GM19351 (cell line): ENCODE results near the gene MC5R.
A peak's percentile ranks its signal among the peaks of the same experiment; 100 is the strongest.

Experiments
- ATAC-seq: cut with Tn5 transposase; IDR thresholded peaks from one replicate; pipeline ENCODE4 v1.9.1; 2021; ENCODE audit warnings: mild to moderate bottlenecking, moderate library complexity; ENCODE audit not compliant: unreplicated experiment

Gene MC5R

DNA sequence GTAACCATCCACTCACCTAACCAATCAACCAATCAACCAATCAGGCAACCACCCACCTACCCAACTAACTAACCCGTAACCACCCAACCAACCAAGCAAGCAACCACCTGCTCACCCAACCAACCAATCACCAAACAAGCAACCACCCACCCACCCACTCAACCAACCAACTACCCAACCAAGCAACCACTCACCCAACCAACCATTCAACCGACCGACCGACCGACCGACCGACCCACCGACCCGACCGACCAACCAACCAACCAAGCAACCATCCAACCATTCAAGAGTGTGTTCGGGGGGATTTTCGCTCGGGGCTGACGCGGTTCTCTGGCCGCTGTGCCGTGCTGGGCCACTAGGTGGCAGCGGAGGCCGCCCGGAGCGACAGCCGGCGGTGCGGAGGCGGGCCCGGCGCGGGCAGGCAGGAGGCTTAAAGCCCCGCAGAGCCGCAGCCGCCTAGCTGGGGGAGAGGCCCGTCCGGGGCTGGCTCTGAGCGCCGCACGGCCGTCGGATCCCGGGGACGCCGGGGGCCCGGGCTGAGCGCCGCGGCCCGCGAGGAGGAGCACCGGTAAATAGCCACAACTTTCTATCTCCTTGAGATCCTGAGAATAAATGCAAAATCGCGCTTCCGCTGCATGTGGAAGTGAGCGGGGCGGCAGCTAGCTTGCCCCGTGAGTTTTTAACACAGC is at the start of gene MC5R:
MC5R (plus strand) TSS at position 443 of the 689 bp plus-strand sequence. CDS start 1,617 bp downstream, outside the sequence.
- peak; percentile 87 for ATAC-seq

DNA sequence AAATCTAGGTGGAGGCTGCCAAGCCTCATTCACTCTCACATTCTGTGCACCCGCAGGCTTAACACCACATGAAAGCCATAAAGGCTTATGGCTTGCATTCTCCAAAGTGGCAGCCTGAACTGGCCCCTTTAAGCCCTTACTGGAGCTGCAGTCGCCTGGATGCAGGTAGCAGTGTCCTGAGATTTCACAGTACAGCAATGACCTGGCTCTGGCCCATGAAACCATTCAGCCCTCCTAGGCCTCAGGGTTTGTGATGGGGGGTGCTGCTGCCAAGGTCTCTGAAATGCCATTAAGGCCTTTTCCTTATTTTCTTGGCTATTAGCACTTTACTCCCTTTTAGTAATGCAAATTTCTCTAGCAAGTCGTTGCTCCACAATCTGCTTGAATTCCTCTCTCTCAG is 48.9 kb upstream of the MC5R start:
- ATAC-seq, result no peak

DNA sequence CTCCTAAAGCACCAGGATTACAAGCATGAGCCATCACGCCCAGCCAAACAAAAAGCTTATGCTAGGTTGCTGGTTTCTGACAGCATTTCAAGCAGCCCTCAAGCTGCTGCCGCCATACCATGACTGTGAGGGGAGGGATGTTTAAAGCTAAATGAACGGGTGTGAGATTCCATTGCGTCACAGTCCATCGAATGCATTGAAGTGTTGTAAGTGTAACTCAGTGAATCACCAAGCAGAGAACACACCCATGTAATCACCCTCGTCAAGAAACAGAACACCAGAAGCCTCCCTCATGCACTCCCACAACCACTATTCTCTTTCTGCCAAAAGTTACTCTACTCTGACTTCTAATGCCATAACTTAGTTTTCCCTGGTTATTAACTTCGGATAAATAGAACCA is 32.8 kb upstream of the MC5R start:
- no peak for ATAC-seq

DNA sequence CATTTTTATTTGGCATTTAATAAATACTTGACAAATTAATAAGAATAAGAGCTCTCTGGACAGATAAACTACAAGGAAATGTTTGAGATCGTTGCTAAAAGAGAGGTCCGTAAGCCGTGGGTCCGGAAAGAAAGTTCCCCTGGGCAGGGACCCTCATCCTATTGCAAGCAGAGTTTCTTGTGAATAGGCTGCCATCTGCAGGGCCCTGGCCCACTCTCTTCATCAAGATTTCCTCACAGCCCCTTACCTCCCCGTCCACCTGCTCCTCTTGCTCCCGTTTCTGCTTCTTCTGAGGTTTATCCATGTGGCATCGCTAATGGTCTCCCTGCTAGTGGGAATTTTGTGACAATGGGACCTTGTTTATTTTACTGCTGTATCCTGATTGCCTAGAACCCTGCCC is 30.1 kb upstream of the MC5R start:
- no peak for ATAC-seq

DNA sequence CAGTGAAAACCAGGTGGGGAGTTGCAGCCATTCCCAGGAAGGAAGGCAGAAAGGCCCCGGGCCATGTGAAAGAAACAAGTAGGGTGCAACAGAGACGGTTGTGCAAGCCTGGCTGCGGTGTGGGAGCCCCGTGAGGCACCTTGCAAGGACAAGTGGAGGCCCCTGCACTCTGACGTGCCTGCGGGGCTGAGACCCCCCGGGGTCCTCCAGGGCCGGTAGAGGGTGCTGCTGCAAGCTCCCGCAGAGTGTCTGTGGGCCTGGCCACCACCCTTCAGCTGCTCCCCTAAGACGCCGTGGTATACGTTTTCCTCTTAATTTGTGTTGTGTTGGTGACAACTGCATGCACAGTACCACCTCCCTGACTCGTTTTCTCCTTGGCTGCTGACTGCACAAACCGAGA is 27.4 kb upstream of the MC5R start:
- ATAC-seq, result no peak

DNA sequence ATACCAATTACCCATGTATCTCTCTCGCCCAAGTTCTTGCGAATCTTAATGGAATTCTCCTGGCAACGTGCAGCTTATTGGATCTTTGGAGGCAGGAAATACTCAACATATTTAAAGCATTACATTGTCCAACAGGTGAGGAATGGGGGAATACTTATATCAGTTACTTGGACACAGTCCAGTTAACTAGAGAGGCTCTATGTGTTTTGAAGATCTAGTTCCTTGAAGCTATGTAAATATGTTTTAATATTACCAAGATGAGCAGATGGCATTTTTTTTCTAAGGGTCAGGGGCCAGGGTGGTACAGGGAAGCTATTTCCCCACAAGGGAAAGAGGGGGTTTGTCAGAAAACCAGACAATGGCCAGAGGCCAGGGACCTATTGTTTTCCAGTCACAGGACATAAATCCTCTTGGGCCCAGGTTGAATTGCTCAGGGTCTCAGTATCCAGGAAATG is 26.8 kb upstream of the MC5R start:
- no peak for ATAC-seq

DNA sequence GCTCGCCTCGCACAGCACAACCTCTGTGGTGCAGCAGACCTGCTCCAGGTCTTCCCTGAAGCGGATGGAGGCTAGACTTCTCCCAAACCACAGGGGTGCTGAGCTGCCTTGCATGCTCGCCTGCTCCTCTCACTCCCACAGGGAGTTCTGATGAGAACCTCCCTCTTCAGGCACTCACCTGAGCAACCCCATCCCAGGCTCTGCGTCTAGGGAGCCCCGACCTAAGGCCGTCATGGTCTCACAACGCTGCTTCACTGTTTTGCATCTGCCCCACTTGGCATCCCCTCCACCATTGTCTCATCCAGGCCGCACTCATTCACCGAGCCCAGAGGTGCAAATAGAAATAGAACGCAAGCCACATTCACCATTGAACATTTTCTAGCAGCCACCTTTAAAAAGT is 24.6 kb upstream of the MC5R start:
- ATAC-seq, result no peak

DNA sequence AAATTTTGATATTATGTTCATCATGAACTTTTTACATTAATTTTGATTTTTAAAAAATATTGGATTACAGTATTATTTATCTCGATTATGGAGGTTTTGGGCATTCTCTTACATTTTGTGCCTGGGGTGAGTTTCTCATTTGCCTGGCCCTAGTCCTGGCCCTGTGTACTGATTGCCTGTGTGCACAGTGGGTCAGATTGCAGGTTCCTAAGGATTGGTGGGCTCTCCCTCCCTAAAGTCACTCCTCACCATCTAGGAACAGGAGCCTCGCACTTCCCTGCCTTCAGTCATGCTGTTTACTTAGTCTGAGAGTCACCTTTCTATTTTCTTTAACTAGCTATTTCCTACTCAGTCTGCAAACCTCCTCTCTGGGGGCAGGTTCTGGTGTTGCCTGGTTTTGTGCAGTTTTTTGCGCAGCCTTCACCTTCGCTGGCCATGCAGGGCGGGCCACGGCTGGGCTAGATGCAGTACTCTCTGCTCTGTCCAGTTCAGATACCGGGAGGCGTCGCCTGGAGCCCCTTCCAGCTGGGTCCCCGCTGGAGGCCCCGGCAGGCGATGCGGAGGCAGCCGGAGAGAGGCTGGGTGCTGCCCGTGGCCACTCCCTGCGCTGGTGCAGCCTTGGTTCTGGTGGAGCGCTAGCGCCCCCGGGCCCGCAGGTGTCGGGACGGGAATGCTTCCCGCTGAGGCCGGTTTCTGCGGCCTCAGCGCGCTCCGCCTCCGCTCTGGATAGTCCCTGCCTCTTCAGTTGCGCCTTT is 23.3 kb upstream of the MC5R start:
- ATAC-seq, result no peak

DNA sequence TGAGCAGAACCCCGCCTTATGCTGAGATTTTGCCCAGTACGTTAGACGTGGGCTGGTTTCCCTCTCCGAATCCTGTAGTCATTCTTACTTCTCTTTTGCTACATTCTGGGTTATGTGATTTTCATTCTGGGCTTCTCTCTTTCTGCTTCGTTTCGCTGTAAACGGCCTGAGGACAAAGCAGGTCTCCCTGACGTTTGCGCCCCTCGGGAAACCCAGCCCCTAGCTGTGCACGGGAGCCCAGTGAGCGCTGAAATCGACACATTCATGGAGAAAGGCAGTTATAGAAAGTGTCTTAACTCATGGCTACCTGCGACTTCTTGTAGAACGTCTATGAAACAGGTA is 22.7 kb upstream of the MC5R start:
- no peak for ATAC-seq

DNA sequence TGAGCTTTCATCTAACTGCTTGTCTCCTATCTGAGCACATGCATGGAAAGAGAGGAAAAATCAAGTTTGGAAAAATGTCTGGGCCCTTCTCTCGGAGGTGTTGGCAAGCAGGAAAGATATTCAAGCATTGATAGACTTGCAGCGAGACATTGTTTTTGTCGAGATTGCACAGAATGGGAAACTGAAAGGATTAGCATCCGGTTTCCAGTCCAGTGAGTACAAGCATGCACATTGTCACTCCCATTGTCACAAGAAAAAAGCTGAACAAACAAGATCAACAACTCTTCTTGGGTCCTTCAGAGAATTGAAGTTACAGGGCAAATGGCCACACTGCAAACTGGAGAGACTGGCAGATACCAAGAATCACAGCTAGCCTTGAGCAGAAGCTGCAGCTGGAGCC is 19.6 kb upstream of the MC5R start:
- ATAC-seq, result no peak

DNA sequence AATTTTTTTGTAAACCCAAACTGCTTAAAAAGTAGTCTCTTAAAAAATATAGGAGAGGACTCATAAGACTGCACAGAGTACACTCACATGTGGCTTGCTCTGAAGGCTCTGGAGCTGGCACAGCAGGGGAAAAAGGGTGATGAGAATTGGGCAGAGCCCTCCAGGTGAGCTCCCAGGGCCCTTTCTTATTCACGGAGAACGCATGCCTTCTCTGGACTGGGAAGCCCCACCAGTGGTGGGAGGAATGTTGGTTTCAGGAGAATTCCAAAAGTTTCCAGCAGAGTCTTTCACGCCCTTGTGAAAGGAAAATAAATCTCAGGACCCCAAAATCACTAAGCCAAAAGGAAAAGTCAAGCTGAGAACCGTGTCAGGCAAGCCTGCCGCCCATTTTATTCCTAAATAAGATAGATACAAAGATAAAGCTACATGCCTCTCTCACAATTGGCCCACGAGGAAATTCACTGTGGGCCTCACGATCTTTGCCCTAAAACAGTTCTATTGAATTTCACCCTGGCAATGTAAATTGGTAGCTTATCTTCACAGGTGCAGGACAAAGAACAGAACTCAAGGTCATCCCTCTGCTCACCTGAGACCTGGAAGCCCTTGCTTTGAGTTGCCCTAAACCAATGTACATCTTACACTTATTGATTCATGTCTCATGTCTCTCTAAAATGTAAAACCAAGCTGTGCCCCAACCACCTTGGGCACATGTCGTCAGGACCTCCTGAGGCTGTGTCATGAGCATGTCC is 15.5 kb upstream of the MC5R start:
- ATAC-seq, result no peak

DNA sequence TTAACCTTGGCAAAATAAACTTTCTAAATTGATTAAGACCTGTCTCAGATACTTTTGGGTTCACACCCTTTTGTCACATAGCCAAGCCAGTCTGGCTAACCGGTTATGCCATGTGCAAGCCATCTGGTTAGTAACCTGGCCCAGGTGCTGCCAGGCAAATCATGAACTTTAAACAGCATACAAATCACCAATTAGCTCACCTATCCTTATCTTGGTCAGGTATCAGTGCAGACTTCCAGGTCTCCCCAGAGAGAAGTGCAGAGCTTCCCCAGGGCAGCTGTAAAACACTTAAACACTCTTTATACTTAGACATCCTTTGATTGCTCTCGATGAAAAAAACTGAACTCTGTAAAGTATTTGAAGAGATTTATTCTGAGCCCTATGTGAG is 14.9 kb upstream of the MC5R start:
- no peak for ATAC-seq

DNA sequence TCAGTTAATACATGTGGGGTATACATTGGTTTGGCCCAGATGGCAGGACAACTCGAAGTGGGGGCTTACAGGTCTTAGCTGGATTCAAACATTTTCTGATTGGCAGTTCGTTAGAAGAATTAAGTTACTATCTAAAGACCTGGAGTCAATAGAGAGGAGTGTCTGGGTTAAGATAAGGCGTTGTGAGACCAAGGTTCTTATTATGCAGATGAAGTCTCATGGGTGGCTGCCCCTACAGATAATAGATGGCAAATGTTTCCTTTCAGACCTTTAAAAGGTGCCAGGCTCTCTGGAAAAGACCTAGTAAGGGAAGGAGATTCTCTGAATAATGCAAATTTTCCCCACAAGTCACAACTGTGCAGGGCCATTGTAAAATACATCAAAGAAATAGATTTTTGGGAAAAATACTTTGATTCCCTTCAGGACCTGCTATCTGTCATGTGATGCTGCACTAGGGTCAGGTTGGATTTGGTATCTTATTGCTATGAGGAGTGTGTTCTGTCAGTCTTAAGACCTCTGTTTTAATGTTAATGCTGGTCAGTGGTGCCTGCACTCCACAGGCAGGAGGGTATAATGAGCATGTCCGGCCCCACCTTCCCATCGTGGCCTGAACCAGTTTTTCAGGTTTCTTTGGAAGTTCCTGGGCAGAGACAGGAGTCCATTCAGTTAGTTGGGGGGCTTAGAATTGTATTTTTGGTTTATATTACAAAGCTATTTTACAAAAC is 14.3 kb upstream of the MC5R start:
- no peak for ATAC-seq

DNA sequence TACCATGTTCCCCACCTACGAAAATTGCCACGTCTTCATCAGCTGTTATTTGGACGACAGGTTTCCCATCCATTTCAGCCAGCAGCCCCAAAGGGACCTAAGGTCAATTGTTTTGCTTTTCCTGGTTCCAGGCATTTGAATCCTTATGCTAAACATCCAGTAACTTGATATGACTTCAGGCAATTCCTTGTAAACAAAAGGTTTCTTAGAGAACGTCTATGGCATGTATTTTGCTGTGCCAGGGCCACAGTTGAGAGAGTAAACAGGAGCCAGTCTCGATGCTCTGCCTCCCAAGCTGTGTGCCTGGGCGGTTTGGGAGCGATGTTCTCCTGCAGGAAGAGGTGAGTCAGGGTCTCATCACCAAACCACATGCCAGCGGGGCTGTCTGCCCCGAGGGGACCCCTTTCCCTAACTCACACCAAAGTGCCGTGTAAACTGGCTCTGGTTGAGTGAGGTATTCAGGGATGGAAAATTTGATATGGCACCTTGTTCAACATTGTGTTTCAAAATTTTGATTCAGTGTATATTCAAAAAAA is 12.9 kb upstream of the MC5R start:
- no peak for ATAC-seq

DNA sequence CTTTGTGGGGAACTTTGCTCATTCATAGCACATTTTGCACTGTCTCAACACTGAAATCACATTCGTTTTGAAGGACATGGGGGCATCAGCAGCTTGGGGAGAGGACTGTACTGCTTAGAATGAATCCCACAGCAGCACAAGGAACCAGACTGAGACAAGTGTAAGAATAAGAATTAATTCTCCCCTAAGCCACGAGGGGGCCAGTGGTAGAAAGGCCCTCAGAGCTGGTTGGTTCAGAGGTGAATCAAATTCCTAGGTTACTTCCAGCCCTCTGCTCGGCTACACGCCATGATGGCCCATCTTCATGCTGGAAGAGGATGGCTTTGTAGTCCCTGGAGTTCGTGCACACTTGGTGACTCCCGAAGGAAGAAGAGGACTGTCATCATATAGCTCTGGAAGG is 12.0 kb upstream of the MC5R start:
- peak; percentile 49 for ATAC-seq

DNA sequence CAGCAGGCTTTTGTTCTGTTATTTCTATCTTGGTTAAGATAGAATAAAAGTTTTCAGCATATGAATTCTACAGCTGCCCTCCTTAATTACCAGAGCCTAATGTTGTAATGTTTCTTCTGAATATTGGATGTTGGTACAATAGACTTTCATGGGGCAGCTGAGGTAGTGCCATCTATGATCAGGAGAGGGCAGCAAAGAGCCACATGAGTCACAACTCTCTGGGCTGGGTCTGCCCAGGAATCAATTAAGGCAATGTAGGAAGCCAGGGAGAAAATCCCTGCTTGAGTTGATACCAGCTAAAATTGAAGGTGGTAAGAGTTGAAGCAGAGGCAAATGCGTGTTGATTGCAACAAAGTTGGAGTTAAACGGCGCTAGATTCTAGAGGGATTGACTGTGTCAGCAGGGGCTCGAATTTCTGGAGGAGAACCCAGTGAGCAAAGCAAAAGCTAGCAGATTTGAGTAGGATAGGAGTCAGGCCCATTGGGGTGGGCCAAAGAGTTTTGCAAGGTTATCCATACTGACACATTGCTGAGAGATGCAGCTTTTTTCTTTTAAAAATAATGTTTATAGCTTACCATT is 10.6 kb upstream of the MC5R start:
- peak; percentile 89 for ATAC-seq

DNA sequence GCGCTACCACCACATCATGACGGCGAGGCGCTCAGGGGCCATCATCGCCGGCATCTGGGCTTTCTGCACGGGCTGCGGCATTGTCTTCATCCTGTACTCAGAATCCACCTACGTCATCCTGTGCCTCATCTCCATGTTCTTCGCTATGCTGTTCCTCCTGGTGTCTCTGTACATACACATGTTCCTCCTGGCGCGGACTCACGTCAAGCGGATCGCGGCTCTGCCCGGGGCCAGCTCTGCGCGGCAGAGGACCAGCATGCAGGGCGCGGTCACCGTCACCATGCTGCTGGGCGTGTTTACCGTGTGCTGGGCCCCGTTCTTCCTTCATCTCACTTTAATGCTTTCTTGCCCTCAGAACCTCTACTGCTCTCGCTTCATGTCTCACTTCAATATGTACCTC is 2.3 kb downstream of the MC5R start:
- no peak for ATAC-seq

DNA sequence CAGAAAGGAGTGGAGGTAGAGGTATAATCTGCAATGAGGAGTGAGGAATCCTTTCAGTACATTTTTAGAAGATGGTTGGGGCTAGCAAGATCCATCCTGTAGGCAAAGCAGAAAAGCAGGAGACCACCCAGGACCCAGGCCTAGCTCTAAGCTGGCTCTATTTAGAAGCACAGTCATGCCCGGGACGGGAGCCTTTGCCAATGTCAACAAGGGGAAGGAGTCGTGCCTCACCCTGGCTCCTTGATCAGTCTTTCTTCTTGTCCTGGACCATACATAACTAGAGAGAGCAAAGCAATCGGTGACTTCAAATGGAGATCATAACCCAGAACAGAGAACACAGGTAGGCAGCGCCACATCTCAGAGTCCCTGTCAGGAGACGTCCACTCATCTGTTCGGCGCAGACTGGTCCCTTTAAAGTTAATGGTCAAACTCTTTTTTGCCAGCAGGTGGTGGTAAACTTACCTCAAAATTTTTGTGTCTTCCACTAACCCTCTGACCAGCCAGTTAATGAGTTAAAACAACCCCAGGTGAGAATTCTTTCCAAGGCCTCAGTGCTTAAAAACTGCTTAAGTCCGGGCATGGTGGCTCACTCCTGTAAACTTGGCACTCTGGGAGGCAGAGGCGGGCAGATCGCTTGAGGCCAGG is 8.0 kb downstream of the MC5R start:
- no peak for ATAC-seq

DNA sequence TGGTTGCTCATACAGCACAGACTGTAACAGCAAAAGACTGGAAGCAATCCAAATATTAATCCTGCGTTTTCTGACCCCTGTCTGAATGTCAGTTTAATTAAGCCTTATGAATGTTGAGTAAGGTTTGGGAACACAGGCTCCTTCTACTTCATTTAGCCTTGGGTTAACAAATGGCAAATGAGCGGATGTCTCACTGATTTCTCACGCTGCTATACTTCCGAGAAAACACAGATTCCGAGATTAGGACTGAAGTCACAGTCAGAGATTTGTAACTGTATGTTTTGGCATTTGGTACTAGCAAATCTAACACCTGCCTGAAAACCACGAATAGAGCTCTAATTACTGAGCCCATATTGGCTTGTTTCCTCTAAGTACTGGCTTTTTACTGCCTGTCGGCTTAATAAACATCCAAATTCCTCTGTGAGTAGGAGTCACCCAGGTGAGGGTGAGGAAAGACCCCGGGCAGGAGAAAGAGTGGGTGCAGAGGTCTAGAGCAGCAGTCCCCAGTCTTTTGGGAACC is 10.6 kb downstream of the MC5R start:
- no peak for ATAC-seq

DNA sequence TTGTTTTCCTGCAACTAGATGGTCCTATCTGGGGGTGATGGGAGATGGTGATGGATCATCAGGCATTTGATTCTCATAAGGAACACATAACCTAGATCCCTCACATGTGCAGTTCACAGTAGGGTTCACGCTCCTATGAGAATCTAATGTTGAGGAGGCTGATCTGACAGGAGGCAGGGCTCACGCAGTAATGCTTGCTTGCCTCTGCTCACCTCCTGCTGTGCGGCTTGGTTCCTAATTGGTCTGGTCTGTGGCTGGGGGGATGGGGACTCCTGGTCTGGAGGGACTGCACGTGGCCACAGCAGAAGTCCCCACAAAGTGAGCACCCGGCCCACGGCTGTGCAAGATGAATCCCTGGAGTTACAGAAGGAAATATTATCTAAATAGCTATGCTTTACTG is 11.3 kb downstream of the MC5R start:
- ATAC-seq, result no peak
